Nephron (organoid): ENCODE results near the gene FOXE3.

Experiments used
- H3K27ac Mint-ChIP-seq, 3 experiments: 2 replicates each; pipeline ENCODE4 v1.8.0; 2020; ENCODE audit warnings: mixed read lengths in 3 of 3, mild to moderate bottlenecking in 2 of 3, moderate library complexity in 1 of 3
- H3K27me3 Mint-ChIP-seq: 2 replicates; pipeline ENCODE4 v1.8.0; 2021; ENCODE audit warnings: low read depth, mild to moderate bottlenecking, moderate library complexity, mixed read lengths
- H3K36me3 Mint-ChIP-seq: 2 replicates; pipeline ENCODE4 v1.8.0; 2020; ENCODE audit warnings: low read depth, mixed read lengths
- H3K4me1 Mint-ChIP-seq: 2 replicates; pipeline ENCODE4 v1.8.0; 2020; ENCODE audit warnings: mixed read lengths
- H3K4me3 Mint-ChIP-seq, 3 experiments: 2 replicates each; pipeline ENCODE4 v1.8.0; 2020; ENCODE audit warnings: mild to moderate bottlenecking in 3 of 3, mixed read lengths in 3 of 3, moderate library complexity in 2 of 3
- H3K9me3 Mint-ChIP-seq: 2 replicates; pipeline ENCODE4 v1.8.0; 2020; ENCODE audit warnings: mixed read lengths
- TF ChIP-seq, protein P1 (sequence below), 3 experiments: fragments of 200-600 bp; sonication (generic); IDR thresholded peaks; one replicate each; pipeline ENCODE4 v1.5.0; 2021; ENCODE audit warnings: antibody characterized with exemption in 3 of 3; ENCODE audit not compliant: unreplicated experiment in 3 of 3

FOXE3 gene

GRCh38 chr1:47406966-47407365, 9.1 kb upstream of the FOXE3 start:
- Mint-ChIP-seq H3K27ac (no peak overlapping the region), H3K36me3 (no peaks in the 10 kb centered on the region), H3K4me1 (peaks cover 34% of the 10 kb centered on the region)

GRCh38 chr1:47407481-47407880, 8.6 kb upstream of the FOXE3 start:
- TF ChIP-seq, protein P1, sequence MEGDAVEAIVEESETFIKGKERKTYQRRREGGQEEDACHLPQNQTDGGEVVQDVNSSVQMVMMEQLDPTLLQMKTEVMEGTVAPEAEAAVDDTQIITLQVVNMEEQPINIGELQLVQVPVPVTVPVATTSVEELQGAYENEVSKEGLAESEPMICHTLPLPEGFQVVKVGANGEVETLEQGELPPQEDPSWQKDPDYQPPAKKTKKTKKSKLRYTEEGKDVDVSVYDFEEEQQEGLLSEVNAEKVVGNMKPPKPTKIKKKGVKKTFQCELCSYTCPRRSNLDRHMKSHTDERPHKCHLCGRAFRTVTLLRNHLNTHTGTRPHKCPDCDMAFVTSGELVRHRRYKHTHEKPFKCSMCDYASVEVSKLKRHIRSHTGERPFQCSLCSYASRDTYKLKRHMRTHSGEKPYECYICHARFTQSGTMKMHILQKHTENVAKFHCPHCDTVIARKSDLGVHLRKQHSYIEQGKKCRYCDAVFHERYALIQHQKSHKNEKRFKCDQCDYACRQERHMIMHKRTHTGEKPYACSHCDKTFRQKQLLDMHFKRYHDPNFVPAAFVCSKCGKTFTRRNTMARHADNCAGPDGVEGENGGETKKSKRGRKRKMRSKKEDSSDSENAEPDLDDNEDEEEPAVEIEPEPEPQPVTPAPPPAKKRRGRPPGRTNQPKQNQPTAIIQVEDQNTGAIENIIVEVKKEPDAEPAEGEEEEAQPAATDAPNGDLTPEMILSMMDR (IDR thresholded peaks at IDR 0.05; ENCODE audit: unreplicated experiment in 3 of 3) = no peak

More at GRCh38 chr1:47406966-47407365, 9.1 kb upstream of the FOXE3 start:
- Mint-ChIP-seq H3K27me3 (peaks cover 44% of the 10 kb centered on the region), H3K4me3 (no peak overlapping the region), H3K9me3 (no peaks in the 10 kb centered on the region)
- TF ChIP-seq, protein P1 (IDR thresholded peaks at IDR 0.05; ENCODE audit: unreplicated experiment in 3 of 3) = no peak

DNA sequence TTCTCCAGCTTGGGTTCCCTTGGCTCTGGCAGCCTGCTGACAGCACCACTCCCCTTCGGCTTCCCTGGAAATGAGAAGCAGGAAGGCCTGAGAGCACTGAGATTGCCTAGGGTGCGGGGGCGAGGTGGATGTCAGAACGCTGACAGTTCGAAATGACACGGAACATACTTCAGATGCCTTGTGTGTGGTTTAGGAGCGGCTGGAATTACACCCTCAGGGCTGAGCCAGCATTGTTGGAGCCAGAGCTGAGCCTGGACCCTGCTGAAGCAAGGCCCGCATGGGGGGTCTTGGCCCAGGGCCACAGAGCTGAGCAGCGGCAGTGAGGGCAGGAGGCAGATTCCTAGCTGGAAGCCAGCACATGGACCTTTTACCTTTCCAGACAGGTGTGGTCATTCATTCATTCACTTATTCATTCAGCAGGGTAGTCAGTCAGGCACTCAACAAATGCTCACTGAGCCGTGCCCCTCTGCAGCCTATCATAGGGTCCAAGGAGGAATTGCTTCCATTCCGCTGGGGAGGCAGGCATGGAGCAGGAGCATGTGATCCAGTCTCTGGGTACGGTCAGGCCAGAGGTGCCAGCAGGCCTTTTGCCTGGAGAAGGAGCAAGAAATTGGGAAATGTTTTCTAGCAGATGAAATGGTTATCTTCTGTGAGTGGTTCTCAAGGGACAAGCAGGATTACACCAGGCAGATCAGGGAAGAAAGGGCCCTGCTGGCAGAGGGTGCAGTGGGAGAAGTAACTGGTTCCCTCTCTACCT, 6.6 kb upstream of the FOXE3 start:
- no peaks in the 10 kb centered on the region for H3K9me3 Mint-ChIP-seq
- TF ChIP-seq, protein P1 (IDR thresholded peaks at IDR 0.05; ENCODE audit: unreplicated experiment in 3 of 3) = no peak
- peaks cover 34% of the 10 kb centered on the region for H3K4me1 Mint-ChIP-seq

More at GRCh38 chr1:47407481-47407880, 8.6 kb upstream of the FOXE3 start:
- Mint-ChIP-seq H3K27me3 (peaks cover 39% of the 10 kb centered on the region), H3K27ac (peak overlapping the region in 1 of 3 experiments; percentile 12), H3K4me3 (no peak overlapping the region), H3K4me1 (peaks cover 34% of the 10 kb centered on the region), H3K36me3 (no peaks in the 10 kb centered on the region), H3K9me3 (no peaks in the 10 kb centered on the region)

DNA sequence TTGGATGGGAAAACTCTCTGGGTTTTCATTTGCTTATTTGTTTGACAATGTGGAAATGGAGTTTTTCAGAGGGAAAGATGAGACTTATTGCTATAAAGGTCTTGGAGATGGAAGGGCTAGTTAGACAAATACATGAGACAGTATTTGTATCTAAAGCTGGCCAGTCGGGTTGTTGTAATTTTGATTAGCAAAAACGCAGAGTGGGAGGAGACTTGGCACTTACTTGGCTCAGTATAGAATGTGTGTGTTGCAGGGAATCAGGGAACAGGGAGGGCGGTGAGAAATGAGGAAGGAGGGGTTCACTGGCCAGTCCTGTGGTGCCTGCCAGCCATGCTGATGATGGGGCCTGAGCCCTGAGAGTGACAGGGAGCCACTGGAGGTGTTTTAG, 6.0 kb upstream of the FOXE3 start:
- Mint-ChIP-seq H3K9me3 (no peaks in the 10 kb centered on the region), H3K4me3 (no peak overlapping the region), H3K4me1 (peaks cover 34% of the 10 kb centered on the region), H3K36me3 (no peaks in the 10 kb centered on the region), H3K27ac (peak overlapping the region; percentile 31 to 81 (median 66)), H3K27me3 (peaks cover 49% of the 10 kb centered on the region)
- TF ChIP-seq, protein P1 (IDR thresholded peaks at IDR 0.05; ENCODE audit: unreplicated experiment in 3 of 3) = no peak

More for the DNA sequence above, 6.6 kb upstream of the FOXE3 start:
- Mint-ChIP-seq H3K4me3 (peak overlapping the region in 2 of 3 experiments; percentile 7 to 10), H3K27me3 (peaks cover 43% of the 10 kb centered on the region), H3K27ac (peak overlapping the region; percentile 31 to 81 (median 66)), H3K36me3 (no peaks in the 10 kb centered on the region)

- H3K27me3 Mint-ChIP-seq = peaks cover 54% of the 10 kb centered on the region
- TF ChIP-seq, protein P1 (IDR thresholded peaks at IDR 0.05; ENCODE audit: unreplicated experiment in 3 of 3) = no peak
- H3K27ac Mint-ChIP-seq = no peak overlapping the region
- no peaks in the 10 kb centered on the region for H3K9me3 Mint-ChIP-seq
- no peaks in the 10 kb centered on the region for H3K36me3 Mint-ChIP-seq
- peaks cover 30% of the 10 kb centered on the region for H3K4me1 Mint-ChIP-seq
- no peak overlapping the region for H3K4me3 Mint-ChIP-seq
These were observed 4.6 kb upstream of the FOXE3 start for GRCh38 chr1:47411436-47411835.

GRCh38 chr1:47412437-47412836, 3.6 kb upstream of the FOXE3 start:
- peaks cover 60% of the 10 kb centered on the region for H3K27me3 Mint-ChIP-seq
- H3K4me1 Mint-ChIP-seq = peaks cover 30% of the 10 kb centered on the region
- no peaks in the 10 kb centered on the region for H3K36me3 Mint-ChIP-seq
- H3K4me3 Mint-ChIP-seq = no peak overlapping the region
- TF ChIP-seq, protein P1 (IDR thresholded peaks at IDR 0.05; ENCODE audit: unreplicated experiment in 3 of 3) = no peak
- H3K27ac Mint-ChIP-seq = no peak overlapping the region
- no peaks in the 10 kb centered on the region for H3K9me3 Mint-ChIP-seq
